NCI-H2029 treated with DMSO at 0.1 percent for 48 hours (cell line): ENCODE data around the gene C1QTNF2.
"Not testable (repeated sequence)": the region's sequence is repeated elsewhere in the genome, so short reads cannot be mapped to it uniquely, and the experiment has no call there.

ENCODE experiments used
- DNase-seq: peaks from one replicate; lab custom pipeline; 2025; lab: John Stamatoyannopoulos, UW

C1QTNF2 gene

GRCh38 chr5:160342413-160342941 lies 27.9 kb downstream of the C1QTNF2 start:
- DNase-seq, result no peak

DNA sequence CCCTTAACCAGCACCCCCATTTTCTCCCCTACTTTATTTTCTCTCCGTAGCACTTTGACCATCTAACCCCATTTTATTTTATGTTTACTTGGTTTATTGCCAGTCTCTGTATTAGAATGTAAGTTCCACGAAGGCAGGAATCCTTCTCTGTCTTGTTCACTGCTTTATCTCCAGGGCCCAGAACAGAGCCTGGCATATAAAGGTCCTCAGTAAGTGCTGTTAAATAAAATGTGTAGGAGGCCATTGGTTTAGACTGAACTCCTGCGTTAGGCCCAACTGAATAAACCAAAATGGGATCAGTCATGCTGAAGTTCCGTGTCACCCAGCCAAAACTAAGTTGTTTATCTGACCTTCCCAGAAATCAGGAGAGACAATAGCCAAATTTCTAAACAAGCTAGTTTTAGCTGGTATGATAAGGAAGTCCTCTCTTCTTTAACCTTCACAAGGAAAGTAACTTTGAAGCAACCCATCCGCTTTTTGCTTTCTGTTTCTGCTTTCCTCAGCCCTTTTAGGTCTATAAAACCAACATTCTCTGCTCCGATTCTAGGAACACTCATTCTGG lies 29.0 kb downstream of the C1QTNF2 start:
- DNase-seq, result no peak

GRCh38 chr5:160340513-160340912 lies 29.9 kb downstream of the C1QTNF2 start:
- not testable (repeated sequence) for DNase-seq

DNA sequence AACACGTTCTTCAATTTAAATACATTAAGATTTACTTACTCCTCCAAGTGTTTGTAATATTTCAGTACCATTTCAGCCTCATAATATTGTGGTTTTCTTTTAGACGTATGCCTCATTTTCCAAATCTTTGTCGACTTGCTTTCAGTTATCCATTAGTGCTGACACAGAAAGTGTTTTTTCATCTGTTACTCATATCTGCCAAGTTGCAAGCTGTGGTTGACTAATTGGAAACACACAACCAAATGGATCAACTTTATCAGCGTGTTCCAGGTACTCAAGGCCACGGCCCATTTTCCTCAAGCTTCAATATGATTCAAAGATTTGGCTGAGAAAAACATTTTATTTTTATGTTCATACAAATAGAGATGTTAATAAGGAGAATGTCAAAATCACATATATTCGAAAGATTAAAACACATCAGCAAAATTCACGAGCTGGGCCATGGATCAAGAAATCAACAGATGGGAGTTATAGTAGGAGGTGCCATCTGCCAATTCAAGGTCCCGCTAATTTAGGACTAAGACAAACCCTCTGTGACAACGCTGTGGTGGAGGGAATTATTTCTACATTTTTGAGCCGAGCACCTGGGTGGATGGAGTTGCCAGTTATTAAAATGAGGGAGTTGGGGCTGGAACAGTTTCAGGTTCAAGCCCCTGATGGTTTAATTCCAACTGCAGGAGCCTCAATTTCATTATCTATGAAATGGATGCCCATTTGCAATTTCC lies 30.9 kb downstream of the C1QTNF2 start:
- DNase-seq, result no peak

DNA sequence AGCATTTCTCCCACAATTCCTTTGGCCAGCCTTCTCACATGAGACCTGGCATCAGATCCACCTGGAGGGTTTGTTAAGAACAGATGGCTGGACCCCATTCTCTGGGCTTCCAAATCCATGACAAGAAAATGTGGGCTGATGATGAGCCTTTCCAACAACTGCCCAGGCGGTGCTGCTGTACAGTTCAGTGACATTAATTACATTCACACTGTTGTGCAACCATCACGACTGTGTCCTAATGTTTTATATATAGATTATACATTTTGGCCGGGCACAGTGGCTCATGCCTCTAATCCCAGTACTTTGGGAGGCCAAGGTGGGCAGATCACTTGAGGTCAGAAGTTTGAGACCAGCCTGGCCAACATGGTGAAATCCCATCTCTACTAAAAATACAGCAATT lies 35.7 kb downstream of the C1QTNF2 start:
- not testable (repeated sequence) for DNase-seq

- DNase-seq, result no peak
Observed at GRCh38 chr5:160333721-160334120, 36.7 kb downstream of the C1QTNF2 start.

- DNase-seq, result no peak
Observed at GRCh38 chr5:160330212-160330611, 40.2 kb downstream of the C1QTNF2 start.

GRCh38 chr5:160327818-160328217 lies 42.6 kb downstream of the C1QTNF2 start:
- DNase-seq, result no peak

DNA sequence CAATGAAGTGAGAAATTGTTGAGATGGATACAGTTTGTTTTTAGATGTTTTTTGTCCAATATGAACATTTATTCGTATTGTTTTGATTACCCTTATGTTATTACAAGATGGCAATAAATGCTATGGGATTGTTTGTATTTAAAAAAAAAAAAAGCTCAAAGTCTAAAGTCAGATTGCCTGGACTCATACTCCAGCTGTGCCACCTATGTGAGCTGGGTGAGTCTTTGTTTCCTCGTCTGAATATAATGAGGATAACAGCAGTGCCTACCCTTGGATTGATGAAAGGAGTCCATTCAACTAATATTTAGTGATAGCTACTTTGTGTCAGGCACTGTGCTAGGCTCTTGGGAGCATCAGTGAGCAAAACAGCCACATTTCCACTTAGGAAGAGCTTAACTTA lies 43.4 kb downstream of the C1QTNF2 start:
- DNase-seq, result no peak

GRCh38 chr5:160325716-160326115 lies 44.7 kb downstream of the C1QTNF2 start:
- no peak for DNase-seq

DNA sequence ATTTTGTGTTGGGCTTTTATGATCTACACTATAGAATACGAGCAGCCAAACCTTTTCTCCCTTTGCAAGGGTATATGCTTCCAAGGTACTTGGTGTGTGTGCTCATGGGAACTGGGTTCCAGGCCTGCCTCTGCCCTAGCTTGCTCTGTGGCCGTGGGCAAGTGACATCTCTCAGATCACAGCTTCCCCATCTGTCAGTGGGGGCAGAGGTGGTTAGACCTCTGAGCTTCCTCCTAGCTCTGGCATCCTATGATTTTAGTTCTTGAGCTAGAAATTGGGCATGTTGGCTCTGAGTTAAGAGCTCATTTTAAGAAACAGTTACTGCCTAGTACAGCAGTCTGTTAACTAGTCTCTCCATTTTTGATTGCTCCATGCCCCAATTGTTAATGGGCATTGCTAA lies 45.5 kb downstream of the C1QTNF2 start:
- DNase-seq, result no peak

GRCh38 chr5:160318409-160318808 lies 52.0 kb downstream of the C1QTNF2 start:
- DNase-seq, result no peak

DNA sequence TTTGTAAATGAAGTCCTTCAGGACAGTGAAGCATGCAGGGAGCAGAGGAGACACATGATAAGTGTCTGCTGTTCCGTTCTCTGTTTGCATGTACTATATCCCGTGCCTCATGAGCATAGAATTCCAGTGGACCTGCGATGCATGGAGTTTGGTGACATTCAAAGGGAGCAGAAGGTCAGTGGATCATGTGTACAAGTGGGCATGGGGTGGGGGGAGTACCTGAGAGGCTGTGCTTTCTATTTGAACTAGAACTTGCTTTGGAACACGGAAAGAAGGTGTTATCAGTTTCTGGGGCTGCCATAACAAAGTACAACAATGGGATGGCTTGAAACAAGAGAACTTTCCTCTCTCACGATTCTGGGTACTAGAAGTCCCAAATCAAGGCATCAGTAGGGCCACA lies 53.0 kb downstream of the C1QTNF2 start:
- no peak for DNase-seq

GRCh38 chr5:160315968-160316367 lies 54.5 kb downstream of the C1QTNF2 start:
- DNase-seq, result peak; percentile 36

- no peak for DNase-seq
Observed at GRCh38 chr5:160312960-160313727, 57.3 kb downstream of the C1QTNF2 start.

DNA sequence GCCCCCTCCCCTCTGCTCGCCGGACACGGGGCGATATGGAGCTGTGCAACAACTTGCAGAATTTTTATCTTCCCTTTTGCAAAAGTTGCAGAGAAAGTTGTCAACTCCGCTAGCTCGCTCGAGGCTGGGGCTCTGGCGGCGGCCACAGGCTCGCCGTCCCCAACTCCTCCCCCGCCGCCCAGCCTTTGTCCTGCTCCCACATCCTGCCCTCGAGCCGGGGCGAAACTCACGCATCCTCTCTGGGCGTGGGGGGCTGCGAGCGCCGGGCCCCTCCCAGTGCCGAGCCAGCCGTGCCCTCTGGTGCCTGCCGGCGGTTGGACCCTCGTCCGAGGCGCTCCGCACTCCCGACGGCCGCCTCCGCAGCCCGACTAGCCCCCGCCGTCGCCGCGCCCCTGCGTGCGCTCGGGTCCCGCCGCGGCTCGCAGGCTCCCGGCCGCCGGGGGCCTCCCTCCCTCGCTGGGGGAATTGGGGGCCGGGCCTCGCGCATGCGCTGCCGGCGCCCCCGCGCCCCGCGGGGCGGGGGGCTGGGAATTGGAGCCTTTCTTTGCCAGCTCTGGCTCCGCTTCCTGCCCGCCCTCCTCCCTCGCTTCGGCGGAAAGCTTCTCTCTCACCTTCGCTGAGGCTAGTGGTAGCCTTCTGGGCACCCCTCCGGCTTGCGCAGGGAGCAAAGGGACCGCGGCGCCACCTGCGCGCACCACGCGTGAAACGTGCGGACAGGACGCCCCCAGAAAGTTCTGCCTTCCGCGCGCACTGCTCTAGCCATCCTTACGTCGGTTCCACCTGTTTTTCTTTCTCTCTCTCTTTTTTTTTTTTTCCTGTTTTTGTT lies 58.1 kb downstream of the C1QTNF2 start, which contains the start of gene CCNJL:
TSS of gene CCNJL (minus strand) at position 431 of the 826 bp plus-strand sequence. CDS start 641 bp downstream, outside the sequence.
- peak; percentile 26 for DNase-seq

DNA sequence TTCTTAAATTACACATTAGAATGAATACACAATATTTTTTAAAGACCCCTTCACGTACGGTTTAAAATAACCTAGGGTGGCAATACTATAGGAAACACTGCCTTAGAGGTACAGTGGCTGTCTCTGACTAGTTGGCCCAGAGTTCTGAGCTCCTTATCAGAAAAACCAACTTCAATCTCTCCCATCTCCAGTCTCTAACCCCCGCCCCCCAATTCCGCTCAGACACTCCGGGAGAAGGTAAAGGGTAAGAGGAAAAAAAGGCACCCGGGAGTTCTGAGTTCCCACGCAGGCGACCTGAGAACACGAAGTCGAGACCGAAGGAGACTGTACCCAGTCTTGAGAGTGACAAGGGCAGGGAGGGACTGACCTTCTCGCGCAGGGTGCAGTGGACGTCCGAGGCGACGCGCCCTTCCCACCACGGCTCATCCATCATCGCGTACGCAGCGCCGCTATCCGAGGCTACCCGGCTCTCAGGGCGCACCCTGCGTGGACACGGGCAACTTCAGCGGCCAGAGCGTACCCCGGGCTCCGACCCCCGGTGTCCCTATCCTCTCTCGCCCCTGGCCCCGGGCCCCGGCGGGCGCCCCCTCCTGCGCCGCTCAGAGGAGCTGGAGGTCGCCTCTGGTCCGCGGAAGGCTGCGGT lies 58.8 kb downstream of the C1QTNF2 start:
- no peak for DNase-seq

GRCh38 chr5:160310552-160311295 lies 59.7 kb downstream of the C1QTNF2 start:
- no peak for DNase-seq

DNA sequence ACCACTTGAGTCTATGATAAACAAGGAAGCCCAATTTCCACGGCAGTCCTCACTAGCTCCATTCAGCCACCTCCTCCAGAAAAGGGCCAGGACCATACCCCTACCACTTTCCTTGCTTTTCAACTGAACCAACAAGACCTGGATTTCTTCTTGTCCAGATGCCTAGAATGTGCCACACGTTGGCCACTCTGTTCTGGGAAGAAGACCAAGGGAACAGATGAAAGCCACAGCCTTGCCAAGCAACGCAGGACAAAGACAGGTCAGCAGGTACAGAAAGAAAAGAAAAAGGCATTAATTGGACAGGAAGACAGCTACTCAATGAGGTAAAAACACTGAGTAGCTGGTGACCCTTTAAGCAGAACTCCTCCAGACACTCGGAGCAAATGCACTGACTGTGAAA lies 60.3 kb downstream of the C1QTNF2 start:
- no peak for DNase-seq

DNA sequence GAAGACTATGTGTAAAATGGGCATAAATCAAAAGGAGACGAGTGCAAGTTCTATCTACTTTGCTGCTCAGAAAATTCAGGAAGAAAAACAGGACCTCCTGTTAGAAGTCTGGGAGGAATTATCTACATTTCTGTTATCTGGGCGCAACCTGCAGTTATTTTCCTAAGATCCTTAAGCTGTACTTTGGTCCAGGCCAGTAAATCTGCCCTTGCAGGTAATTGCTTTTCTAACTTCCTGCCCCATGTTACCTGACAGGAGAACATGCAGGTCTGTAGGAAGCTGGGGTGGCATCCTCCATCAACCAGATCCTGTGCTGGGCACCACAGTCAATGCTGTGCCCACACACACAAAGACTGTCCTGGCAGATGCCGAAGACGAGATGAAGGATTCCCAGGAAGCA lies 63.7 kb downstream of the C1QTNF2 start:
- DNase-seq, result no peak

DNA sequence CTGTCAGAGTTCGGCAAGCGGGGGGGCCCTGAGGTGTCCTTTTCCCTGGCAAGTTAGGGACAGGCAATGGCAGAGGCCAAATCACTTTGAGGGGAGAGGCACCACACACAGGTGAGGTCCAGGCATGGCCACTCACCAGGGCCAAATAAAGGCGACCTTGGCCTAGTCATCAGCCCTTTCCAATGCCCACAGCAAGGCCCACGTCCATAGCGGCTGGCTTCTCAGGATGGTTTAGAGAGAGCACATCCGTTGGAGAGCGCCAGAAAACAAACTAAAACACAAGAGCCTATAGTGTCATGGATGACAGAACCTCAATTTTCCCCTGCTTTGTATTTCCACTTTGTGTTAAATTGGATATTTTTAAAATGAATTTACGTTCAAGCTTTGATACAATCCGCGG lies 65.1 kb downstream of the C1QTNF2 start:
- no peak for DNase-seq
